A673 (cell line): ENCODE data around the gene ORM1. TPM values are rescaled to one million over a fixed set of nuclear protein-coding genes. Genes with fewer than 3 reads are reported as not detected.

ENCODE experiments used
- BruUV-seq: library from RNA; stranded (reverse); fragments of 400-500 nt; replicated peaks from 2 replicates; lab custom pipeline; 2021; lab: Mats Ljungman, UMichigan
- CTCF ChIA-PET: fragments of 300-600 bp; sonication (Branson Sonifier 250); formaldehyde crosslinking; loops from one replicate; lab custom pipeline; 2022; ENCODE audit warnings: antibody characterized with exemption; lab: Charles Lee
- POLR2A ChIA-PET: fragments of 300-600 bp; sonication (Branson Sonifier 250); formaldehyde crosslinking; loops from one replicate; lab custom pipeline; 2022; ENCODE audit warnings: antibody characterized with exemption; ENCODE audit not compliant: low non-redundant PET; lab: Charles Lee
- DNase-seq: peaks from one replicate; pipeline ENCODE4 v3.0.0-alpha.2; 2015; ENCODE audit warnings: low spot score
- H3K27ac ChIP-seq: fragments of 200-600 bp; sonication (generic); 2 replicates; pipeline ENCODE4 v1.5.1; 2016; ENCODE audit warnings: mixed run types, low read depth, mild to moderate bottlenecking, mixed read lengths, antibody characterized with exemption, low read length; ENCODE audit not compliant: poor library complexity, severe bottlenecking
- H3K27me3 ChIP-seq: fragments of 200-600 bp; sonication (generic); replicated peaks from 2 replicates; pipeline ENCODE4 v1.6.1; 2017; ENCODE audit warnings: mixed run types, low read depth, mild to moderate bottlenecking, mixed read lengths, antibody characterized with exemption, low read length; ENCODE audit not compliant: insufficient read depth, poor library complexity
- H3K36me3 ChIP-seq: fragments of 200-600 bp; sonication (generic); 2 replicates; pipeline ENCODE4 v1.6.1; 2016; ENCODE audit warnings: mixed run types, mild to moderate bottlenecking, mixed read lengths, antibody characterized with exemption, low read length; ENCODE audit not compliant: insufficient read depth, poor library complexity, severe bottlenecking
- H3K4me1 ChIP-seq: fragments of 200-600 bp; sonication (generic); 2 replicates; pipeline ENCODE4 v1.6.1; 2017; ENCODE audit warnings: mixed run types, mild to moderate bottlenecking, mixed read lengths, antibody characterized with exemption, low read length; ENCODE audit not compliant: insufficient read depth, poor library complexity, severe bottlenecking
- H3K4me3 ChIP-seq: fragments of 200-600 bp; sonication (generic); 2 replicates; pipeline ENCODE4 v1.5.1; 2016; ENCODE audit warnings: low read depth, mixed run types, mild to moderate bottlenecking, mixed read lengths, low read length; ENCODE audit not compliant: poor library complexity, severe bottlenecking
- H3K9me3 ChIP-seq: fragments of 200-600 bp; sonication (generic); 2 replicates; pipeline ENCODE4 v1.6.1; 2016; ENCODE audit warnings: mixed run types, low read depth, mild to moderate bottlenecking, mixed read lengths, antibody characterized with exemption, low read length; ENCODE audit not compliant: poor library complexity, severe bottlenecking
- EZH2 ChIP-seq: fragments of 200-600 bp; sonication (generic); IDR thresholded peaks from 2 replicates; pipeline ENCODE4 v1.6.1; 2017; ENCODE audit warnings: borderline replicate concordance, low read depth, mild to moderate bottlenecking, mixed read lengths, antibody characterized with exemption, low read length; ENCODE audit not compliant: poor library complexity, severe bottlenecking
- intact Hi-C: fragments of 100-400 bp; cut with micrococcal nuclease; formaldehyde crosslinking; loops from one replicate; pipeline ENCODE4 v1.10.0; 2022; ENCODE audit not compliant: unreplicated experiment
- total RNA-seq: library from RNA; stranded (reverse); gene quantifications from 2 replicates; pipeline ENCODE4 v1.2.3, GENCODE V29; 2021
- TF ChIP-seq, protein P1 (sequence below): fragments of 300-800, 200-600 bp; sonication (generic); conservative IDR thresholded peaks from 2 replicates; pipeline ENCODE4 v1.5.1; 2017; ENCODE audit warnings: low read depth, mild to moderate bottlenecking, antibody characterized with exemption, low read length, moderate library complexity, mixed read lengths

The ORM1 gene
- total RNA-seq, 1 experiment from 2014 or later, result not detected

DNA sequence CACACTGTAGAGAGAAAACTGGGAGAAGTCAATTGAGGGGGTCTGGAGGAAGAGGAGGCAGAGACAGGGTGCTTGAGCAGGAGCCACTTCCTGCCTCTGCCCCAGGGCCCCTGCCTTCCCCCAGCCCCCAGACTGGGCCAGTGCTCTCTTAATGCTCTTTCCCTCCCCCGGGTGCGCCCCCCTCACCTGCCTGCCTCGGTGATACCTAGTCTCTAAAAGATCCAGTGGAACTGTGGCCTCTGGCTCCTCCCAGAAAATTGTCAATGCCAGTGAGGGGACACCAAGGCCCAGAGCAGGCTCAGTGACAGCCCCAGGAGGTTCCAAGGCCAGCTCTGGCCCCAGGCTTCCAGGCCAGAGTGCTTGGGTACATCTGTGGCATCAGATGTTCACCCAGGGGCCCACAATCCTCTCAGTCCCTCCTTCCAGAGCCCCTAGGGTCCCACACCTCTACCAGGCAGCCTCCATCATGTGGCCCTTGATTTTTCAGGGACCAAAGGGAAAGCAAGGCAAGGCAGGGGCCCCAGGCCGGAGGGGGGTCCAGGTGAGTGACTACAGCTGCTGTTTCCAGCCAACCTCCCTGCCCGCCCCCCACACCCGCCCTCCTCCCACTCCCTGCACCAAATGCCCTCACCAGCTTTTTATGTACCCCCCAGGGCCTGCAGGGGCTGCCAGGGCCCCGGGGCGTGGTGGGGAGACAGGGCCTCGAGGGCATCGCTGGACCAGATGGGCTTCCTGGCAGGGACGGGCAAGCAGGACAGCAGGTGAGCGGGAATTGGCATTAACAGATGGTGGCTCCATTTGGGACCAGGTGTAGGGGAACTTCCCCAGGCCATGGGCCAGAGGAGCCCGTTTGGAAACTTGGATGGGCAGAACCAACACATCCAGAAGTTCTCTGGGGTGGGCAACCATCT, 33.1 kb upstream of the ORM1 start:
- intact Hi-C loops, result loop anchor here (2.0 to 10.0 kb wide), 5 partner anchors 135 to 605 kb away; partner anchors contain the start of gene COL27A1
- Histone ChIP-seq H3K4me1 (peaks cover 7% of the 10 kb centered on the region), H3K4me3 (no peak overlapping the region), H3K27me3 (no peaks in the 10 kb centered on the region), H3K9me3 (peaks cover 6% of the 10 kb centered on the region), H3K27ac (no peak overlapping the region), H3K36me3 (peaks cover 16% of the 10 kb centered on the region)
- DNase-seq, result no peak
- BruUV-seq, result no TSS peak
- POLR2A ChIA-PET, result no interaction called here
- TF ChIP-seq EZH2, result no peak
- TF ChIP-seq, protein P1, sequence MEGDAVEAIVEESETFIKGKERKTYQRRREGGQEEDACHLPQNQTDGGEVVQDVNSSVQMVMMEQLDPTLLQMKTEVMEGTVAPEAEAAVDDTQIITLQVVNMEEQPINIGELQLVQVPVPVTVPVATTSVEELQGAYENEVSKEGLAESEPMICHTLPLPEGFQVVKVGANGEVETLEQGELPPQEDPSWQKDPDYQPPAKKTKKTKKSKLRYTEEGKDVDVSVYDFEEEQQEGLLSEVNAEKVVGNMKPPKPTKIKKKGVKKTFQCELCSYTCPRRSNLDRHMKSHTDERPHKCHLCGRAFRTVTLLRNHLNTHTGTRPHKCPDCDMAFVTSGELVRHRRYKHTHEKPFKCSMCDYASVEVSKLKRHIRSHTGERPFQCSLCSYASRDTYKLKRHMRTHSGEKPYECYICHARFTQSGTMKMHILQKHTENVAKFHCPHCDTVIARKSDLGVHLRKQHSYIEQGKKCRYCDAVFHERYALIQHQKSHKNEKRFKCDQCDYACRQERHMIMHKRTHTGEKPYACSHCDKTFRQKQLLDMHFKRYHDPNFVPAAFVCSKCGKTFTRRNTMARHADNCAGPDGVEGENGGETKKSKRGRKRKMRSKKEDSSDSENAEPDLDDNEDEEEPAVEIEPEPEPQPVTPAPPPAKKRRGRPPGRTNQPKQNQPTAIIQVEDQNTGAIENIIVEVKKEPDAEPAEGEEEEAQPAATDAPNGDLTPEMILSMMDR, result no peak
- CTCF ChIA-PET, result interaction anchor here (2.1 kb wide), 2 partner anchors 182 to 207 kb away, joined by 19 to 26 read pairs; no protein-coding TSS in a partner anchor

DNA sequence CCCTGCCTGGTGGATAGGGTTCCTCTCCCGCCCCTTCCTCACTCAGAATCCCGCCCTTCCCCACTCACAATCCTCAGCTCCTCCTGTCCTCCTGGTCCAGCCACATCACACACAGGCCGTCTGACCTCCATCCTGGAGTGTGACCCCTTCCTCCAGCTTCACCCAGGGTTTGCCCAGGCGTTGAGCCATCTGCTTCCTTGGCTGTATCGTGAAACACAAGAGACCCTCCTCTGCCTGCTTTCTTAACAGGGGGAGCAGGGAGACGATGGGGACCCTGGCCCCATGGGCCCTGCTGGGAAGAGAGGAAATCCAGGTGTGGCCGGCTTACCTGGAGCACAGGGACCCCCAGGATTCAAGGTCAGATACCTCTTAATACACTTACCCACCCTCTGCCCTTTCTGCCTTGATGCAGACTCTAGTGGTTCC, 32.3 kb upstream of the ORM1 start:
- H3K27ac ChIP-seq, result no peak overlapping the region
- H3K4me3 ChIP-seq, result no peak overlapping the region
- POLR2A ChIA-PET, result no interaction called here
- TF ChIP-seq, protein P1, result no peak
- TF ChIP-seq EZH2, result no peak
- H3K27me3 ChIP-seq, result no peaks in the 10 kb centered on the region
- H3K36me3 ChIP-seq, result peaks cover 21% of the 10 kb centered on the region
- CTCF ChIA-PET, result interaction anchor here (0.6 to 2.1 kb wide), 9 partner anchors 14 to 208 kb away, joined by 3 to 26 read pairs (median 3); partner anchors contain the start of gene COL27A1
- H3K4me1 ChIP-seq, result peaks cover 7% of the 10 kb centered on the region
- H3K9me3 ChIP-seq, result peaks cover 11% of the 10 kb centered on the region
- intact Hi-C loops, result loop anchor here (2.0 to 10.0 kb wide), 5 partner anchors 136 to 606 kb away; partner anchors contain the start of gene COL27A1
- no TSS peak for BruUV-seq
- DNase-seq, result no peak

DNA sequence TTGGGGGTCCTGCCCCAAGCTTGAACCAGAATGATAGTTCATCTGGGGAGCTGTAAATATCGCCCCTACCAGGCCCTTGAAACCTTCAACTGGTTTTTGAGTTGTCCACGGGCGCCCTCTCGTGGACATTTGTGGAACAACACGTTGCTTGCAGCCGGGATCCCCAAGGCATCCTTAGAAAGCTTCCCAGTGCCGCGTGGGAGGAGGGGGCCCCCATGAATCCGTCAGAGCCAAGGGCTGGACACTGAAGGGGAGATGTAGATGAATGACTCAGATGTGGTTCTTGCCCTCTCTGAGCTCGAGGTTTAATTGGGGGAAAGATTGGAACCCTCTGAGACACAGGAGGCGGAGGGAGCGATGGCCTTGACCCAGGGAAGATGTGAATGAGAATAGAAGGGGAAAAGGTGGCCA, 31.8 kb upstream of the ORM1 start:
- peaks cover 26% of the 10 kb centered on the region for H3K36me3 ChIP-seq
- H3K4me3 ChIP-seq, result no peak overlapping the region
- intact Hi-C loops, result loop anchor here (1.0 to 10.0 kb wide), 6 partner anchors 136 to 606 kb away; partner anchors contain the start of gene COL27A1
- peaks cover 16% of the 10 kb centered on the region for H3K9me3 ChIP-seq
- ChIA-PET POLR2A (no interaction called here), CTCF (interaction anchor here (0.6 to 2.1 kb wide), 10 partner anchors 14 to 209 kb away, joined by 3 to 26 read pairs (median 3); partner anchors contain the start of gene COL27A1)
- no peak for TF ChIP-seq EZH2
- TF ChIP-seq, protein P1, result peak; percentile 94
- peaks cover 7% of the 10 kb centered on the region for H3K4me1 ChIP-seq
- no peak overlapping the region for H3K27ac ChIP-seq
- no peaks in the 10 kb centered on the region for H3K27me3 ChIP-seq
- peak; percentile 76 for DNase-seq
- BruUV-seq, result no TSS peak
